ENCODE data around the gene PIKFYVE.
A peak's percentile ranks its signal among the peaks of the same experiment; 100 is the strongest.
"Not testable (repeated sequence)": the region's sequence is repeated elsewhere in the genome, so short reads cannot be mapped to it uniquely, and the experiment has no call there.

The PIKFYVE gene, protein sequence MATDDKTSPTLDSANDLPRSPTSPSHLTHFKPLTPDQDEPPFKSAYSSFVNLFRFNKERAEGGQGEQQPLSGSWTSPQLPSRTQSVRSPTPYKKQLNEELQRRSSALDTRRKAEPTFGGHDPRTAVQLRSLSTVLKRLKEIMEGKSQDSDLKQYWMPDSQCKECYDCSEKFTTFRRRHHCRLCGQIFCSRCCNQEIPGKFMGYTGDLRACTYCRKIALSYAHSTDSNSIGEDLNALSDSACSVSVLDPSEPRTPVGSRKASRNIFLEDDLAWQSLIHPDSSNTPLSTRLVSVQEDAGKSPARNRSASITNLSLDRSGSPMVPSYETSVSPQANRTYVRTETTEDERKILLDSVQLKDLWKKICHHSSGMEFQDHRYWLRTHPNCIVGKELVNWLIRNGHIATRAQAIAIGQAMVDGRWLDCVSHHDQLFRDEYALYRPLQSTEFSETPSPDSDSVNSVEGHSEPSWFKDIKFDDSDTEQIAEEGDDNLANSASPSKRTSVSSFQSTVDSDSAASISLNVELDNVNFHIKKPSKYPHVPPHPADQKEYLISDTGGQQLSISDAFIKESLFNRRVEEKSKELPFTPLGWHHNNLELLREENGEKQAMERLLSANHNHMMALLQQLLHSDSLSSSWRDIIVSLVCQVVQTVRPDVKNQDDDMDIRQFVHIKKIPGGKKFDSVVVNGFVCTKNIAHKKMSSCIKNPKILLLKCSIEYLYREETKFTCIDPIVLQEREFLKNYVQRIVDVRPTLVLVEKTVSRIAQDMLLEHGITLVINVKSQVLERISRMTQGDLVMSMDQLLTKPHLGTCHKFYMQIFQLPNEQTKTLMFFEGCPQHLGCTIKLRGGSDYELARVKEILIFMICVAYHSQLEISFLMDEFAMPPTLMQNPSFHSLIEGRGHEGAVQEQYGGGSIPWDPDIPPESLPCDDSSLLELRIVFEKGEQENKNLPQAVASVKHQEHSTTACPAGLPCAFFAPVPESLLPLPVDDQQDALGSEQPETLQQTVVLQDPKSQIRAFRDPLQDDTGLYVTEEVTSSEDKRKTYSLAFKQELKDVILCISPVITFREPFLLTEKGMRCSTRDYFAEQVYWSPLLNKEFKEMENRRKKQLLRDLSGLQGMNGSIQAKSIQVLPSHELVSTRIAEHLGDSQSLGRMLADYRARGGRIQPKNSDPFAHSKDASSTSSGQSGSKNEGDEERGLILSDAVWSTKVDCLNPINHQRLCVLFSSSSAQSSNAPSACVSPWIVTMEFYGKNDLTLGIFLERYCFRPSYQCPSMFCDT (N-terminal part only)

DNA sequence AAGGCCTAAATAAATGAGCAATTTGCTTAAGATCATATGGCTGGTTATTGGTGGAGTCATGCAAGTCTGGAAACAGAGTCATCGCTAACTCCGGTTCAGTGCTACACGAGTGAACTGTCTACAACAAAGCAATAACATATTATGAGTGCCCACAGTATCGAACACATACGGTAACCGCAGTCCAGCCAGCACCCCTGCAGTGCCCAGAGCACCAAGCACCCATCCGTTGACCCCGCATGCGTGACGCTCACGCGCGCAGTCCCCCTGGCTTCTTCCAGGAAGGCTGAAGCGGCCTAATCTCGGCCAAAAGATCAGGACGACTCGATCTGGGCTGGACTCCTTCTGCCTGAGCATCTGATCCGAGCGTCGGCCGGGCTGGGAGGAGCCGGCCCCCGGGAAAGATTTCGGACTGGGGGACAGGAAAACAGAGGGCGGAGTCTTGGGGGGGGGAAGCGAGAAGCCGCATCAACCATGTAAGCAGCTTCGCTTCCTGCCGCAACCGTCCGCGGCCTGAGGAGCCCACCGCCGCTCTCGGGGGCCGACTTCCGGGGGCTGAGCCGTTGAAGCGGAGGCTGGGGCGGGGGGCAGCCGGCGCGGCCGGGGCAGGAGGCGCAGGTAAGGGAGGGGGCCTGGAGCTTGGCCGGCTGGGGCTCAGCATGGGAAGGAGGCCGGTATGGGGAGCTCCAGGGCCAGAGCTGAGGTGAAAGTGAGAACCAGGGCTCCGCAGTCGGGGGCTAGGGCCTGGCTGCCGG is at the start of gene PIKFYVE:
Gene PIKFYVE (plus strand): TSS at position 455 of the 752 bp plus-strand sequence. CDS start 5,265 bp downstream, outside the sequence.
- DNase-seq (ENCODE audit: low spot score): peak; percentile 96
- TF ChIP-seq, protein P1, sequence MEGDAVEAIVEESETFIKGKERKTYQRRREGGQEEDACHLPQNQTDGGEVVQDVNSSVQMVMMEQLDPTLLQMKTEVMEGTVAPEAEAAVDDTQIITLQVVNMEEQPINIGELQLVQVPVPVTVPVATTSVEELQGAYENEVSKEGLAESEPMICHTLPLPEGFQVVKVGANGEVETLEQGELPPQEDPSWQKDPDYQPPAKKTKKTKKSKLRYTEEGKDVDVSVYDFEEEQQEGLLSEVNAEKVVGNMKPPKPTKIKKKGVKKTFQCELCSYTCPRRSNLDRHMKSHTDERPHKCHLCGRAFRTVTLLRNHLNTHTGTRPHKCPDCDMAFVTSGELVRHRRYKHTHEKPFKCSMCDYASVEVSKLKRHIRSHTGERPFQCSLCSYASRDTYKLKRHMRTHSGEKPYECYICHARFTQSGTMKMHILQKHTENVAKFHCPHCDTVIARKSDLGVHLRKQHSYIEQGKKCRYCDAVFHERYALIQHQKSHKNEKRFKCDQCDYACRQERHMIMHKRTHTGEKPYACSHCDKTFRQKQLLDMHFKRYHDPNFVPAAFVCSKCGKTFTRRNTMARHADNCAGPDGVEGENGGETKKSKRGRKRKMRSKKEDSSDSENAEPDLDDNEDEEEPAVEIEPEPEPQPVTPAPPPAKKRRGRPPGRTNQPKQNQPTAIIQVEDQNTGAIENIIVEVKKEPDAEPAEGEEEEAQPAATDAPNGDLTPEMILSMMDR (IDR thresholded peaks at IDR 0.05; ENCODE audit: extremely low read depth, insufficient read depth, missing control alignments): no peak
- in situ Hi-C loops (cut with MboI; ENCODE audit: low pct_unique_long_range_greater_than_20kb, low sequenced_read_pairs, unreplicated experiment): no loop called here

DNA sequence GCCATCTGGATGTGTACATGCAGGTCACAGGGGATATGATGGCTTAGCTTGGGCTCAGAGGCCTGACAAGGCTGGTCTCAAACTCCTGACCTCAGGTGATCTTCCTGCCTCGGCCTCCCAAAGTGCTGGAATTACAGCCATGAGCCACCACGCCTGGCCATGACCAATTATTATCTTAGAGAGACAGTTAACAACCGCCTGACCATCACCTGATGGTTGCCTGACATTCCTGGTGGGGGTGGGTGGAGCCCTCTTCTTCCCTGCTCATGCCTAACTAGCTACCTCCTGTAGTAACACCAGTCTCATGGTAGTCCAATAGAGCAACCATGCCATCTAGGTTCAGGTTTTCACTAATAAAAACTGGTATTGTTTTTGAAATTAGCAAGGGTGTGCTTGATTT is 44.2 kb upstream of the PIKFYVE start:
- DNase-seq (ENCODE audit: low spot score); in situ Hi-C loops (cut with MboI; ENCODE audit: low pct_unique_long_range_greater_than_20kb, low sequenced_read_pairs, unreplicated experiment): not testable (repeated sequence)

DNA sequence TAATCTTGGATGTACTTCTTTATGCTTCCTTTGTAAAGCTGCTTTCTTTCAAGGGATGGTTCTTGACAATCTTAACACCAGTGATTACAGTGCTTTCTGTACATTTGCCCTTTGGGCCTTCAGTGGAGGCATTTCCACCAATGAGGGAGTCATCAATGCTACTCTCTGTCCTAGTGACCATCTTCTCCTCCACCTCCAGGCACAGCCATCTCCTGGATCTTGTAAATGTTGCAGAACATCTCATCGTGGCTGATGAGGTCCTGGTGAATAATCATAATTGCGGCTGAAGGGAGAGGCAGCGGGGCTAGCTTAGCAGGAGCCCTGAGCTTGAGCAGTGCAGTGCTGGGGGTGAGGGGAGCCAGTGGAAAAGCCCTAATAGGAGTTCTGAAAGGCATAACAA is 43.7 kb upstream of the PIKFYVE start:
- TF ChIP-seq, protein P1 (IDR thresholded peaks at IDR 0.05; ENCODE audit: extremely low read depth, insufficient read depth, missing control alignments): no peak
- no peak for DNase-seq (ENCODE audit: low spot score)
- in situ Hi-C loops (cut with MboI; ENCODE audit: low pct_unique_long_range_greater_than_20kb, low sequenced_read_pairs, unreplicated experiment): no loop called here

DNA sequence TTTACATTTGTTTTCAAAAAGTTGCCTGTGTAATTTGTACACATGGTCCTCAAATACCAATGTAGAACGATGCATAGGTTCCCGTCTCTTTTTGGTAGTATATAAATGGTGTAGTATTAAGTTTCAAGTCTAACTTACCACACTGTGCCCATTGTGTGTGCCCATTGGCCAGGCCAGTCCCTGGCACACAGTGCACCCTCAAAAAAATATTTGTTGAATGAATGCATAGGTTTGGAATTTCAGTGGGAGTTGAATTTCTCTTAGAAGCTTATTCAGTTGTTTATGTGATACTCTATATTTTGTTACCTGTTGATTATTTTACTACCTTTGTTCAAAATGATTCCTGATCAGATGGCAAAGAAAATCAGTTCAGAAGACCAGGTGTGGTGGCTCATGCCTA is 41.3 kb upstream of the PIKFYVE start:
- no peak for DNase-seq (ENCODE audit: low spot score)
- in situ Hi-C loops (cut with MboI; ENCODE audit: low pct_unique_long_range_greater_than_20kb, low sequenced_read_pairs, unreplicated experiment): no loop called here
- TF ChIP-seq, protein P1 (IDR thresholded peaks at IDR 0.05; ENCODE audit: extremely low read depth, insufficient read depth, missing control alignments): no peak

DNA sequence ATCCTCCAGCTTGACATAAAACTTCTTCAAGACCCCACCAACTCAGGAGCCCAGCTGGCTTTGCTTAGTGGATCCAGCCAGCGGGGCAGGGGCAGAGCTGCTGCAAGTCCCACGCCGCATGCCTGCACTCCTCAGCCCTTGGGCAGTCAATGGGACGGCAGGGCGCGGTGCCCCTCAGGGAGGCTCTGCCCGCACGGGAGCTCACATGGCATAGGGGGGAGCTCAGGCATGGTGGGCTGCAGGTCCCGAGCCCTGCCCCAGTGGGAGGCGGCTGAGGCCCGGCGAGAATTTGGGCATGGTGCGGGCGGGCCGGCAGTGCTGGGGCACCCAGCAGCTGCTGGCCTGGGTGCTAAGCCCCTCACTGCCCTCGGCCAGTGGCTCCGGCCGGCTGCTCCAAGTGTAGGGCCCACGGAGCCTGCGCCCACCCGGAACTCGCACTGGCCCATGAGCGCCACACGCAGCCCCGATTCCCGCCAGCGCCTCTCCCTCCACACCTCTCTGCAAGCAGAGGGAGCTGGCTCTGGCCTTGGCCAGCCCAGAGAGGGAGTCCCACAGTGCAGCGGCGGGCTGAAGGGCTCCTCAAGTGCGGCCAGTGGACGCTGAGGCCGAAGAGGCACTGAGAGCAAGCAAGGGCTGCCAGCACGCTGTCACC is 38.3 kb upstream of the PIKFYVE start:
- in situ Hi-C loops (cut with MboI; ENCODE audit: low pct_unique_long_range_greater_than_20kb, low sequenced_read_pairs, unreplicated experiment): no loop called here
- DNase-seq (ENCODE audit: low spot score): no peak
- TF ChIP-seq, protein P1 (IDR thresholded peaks at IDR 0.05; ENCODE audit: extremely low read depth, insufficient read depth, missing control alignments): no peak

DNA sequence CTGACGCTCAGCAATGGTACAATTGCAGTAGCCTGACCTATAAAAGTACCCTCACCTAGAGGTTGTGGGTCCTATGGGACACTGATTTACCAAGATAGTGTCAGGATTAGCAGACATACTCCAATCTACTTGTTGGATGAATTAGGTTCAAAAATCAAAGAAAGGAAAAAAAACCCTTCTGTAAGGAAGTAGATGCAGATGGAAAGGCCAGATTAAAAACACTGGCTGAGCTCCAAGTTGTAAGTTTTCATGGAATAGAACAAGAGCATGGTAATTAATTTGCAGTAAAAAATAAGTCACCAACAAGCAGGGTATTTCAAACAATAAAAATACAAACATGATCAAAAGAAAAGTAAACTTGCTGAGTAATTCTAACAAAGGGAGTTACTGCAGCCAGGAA is 37.6 kb upstream of the PIKFYVE start:
- no peak for DNase-seq (ENCODE audit: low spot score)
- in situ Hi-C loops (cut with MboI; ENCODE audit: low pct_unique_long_range_greater_than_20kb, low sequenced_read_pairs, unreplicated experiment): no loop called here
- TF ChIP-seq, protein P1 (IDR thresholded peaks at IDR 0.05; ENCODE audit: extremely low read depth, insufficient read depth, missing control alignments): no peak

Measured in GM13977 (cell line).